CMK (cell line): ENCODE data around the gene H1-8.
"Not testable (repeated sequence)": the region's sequence is repeated elsewhere in the genome, so short reads cannot be mapped to it uniquely, and the experiment has no call there.

Experiments
- DNase-seq: peaks from one replicate; pipeline ENCODE4 v3.0.0-alpha.2; 2010; ENCODE audit warnings: low read depth

H1-8 gene, protein sequence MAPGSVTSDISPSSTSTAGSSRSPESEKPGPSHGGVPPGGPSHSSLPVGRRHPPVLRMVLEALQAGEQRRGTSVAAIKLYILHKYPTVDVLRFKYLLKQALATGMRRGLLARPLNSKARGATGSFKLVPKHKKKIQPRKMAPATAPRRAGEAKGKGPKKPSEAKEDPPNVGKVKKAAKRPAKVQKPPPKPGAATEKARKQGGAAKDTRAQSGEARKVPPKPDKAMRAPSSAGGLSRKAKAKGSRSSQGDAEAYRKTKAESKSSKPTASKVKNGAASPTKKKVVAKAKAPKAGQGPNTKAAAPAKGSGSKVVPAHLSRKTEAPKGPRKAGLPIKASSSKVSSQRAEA

DNA sequence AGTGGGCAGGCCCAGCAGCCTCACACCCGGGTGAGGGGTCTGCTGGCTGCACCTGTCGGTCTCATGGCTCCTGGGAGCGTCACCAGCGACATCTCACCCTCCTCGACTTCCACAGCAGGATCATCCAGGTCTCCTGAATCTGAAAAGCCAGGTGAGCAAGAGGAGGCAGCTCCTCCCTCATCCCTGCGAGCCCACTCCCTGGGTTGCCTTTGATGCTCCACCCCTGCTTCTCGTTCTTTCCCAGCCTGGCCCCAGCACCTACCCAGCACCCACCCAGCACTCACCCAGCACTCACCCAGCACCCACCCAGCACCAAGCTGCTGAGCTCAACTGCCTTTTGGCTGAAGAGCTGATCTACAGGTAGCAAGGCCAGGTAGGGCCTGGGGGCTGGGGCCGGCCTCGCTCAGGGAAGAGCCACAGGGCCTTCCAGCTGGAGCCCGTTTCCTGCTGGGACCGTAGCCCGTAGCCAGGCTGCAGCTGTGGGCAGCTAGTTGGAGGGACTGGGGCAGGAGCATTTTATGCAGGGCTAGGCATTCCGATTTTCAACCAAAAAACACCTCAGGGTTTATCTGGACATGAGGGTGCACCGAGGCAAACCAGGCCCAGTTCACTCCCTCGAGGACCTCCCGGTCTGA lies at the start of gene H1-8:
H1-8 (plus strand) TSS at position 20 of the 635 bp plus-strand sequence; CDS start at position 64, 44 bp downstream.
- no peak for DNase-seq

DNA sequence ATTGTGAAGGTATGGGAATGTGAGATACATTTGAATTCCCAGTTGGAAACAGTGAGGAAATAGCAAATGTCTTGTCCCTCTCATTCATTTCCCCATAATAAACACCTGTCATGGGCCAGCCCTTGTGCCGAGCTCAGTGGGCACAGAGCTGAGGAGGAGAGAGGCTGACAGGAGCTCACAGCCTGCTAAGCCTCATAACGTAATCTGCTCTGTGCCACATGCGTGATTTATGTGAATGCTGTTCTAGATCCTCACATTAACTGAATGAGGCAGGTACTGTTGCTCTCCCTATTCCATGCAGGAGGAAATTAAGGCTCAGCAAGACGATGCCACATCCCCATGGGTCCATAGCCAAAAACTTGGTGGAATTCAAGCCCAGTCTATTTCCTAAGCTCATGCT lies 49.8 kb upstream of the H1-8 start:
- no peak for DNase-seq

DNA sequence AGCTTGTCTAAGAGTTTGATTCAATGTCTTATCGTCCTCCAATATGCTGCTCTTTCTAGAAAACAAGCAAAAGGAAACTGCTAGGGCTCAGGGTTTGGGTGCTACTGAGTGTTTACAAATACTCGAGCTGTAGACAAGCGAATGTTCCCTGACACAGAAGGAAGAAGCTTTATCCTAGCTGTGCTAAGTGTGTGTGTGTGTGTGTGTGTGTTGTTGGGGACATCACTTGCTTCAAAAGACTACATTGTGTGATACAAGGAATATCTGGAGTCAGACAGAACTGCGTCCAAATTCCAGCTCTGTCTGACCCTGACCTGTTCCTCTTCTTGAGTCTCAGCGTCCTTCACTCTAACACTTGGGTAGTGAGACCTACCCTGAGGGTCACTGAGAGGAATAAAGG lies 48.5 kb upstream of the H1-8 start:
- DNase-seq: not testable (repeated sequence)

DNA sequence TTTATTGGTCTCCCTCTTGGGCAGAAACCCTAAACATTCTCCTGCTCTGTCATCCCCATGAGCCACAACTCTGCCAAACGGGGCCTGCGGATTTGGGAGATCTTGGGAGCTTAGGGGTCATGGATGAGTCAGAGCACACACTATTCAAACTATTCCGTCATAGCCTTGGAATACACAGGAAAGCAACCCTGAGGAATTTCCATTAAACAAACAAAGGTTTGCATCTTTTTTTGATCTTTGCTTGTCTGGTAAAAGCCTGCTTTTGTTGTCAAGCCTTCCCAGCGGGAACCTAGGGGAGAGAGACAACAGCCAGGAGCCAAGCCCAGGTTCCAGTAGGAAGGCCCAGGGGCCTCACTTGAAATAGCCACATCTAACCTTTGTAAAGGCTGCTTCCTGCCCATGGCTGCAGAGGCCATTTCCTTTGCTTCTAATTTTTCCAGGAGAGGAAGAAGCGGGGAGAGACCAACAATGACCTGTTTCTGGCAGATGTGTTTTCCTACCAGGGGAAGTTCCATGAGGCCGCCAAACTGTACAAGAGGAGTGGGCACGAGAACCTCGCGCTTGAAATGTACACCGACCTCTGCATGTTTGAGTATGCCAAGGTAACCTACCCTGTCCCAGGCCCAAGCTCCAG lies 47.9 kb upstream of the H1-8 start:
- DNase-seq: not testable (repeated sequence)

DNA sequence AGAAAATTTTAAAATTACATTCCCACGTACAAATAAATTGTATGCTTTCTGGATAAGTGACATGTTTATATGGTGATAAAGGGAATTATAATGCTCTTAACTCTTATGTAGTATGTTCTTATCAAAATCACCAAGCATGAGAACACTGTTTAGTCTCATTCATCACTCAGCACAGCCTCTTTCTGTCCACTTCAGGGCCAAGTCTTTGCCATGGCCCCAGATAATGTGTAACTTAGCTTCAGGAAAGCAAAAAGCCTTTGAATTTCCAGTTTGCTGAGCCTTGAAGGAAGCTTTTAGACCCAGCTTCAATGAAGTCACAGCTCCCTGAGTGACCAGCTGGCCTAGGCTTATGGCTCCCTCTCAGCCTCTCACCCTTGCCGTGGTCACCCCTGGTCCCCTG lies 45.1 kb upstream of the H1-8 start:
- not testable (repeated sequence) for DNase-seq

DNA sequence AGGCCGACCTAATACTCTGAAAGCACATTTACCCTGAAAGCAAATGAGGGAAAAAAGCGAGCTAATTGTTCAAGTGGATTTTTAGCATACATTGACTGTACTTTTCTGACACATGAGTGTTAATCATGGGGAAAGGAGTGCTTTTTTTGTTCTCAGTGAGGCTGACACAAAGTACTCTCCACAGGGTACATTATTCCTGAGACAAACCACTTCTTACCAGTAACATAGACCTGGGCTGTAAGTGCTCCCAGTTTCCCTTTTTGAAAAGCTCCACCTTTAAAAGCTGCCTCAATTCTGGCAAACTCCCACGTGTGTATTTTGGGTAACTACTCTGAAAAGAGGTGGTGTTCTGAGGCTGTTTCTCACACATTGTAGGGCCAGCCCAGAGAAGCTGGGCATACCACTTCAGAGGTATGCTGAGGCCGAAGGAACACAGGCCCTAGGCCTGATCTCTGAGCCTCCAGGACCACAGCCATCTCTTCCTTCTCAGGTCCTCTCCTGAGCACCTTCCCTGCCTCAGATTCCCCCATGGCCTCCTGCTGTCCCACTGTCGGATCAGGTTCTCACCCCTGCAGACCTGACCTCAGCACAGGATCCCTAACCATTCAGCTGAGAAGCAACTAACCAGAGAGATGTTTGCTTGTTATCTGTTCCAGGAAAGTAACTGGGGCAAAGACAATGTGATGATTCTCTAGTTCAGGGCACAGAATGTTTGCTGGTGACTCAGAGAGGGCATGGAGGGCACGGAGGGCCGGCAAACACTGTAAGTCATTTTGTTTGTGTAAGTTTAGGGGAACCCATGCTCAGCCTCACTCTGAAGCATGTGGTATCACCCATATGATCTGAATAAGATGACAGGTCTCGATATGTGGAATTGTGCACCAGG lies 44.1 kb upstream of the H1-8 start:
- DNase-seq: not testable (repeated sequence)

DNA sequence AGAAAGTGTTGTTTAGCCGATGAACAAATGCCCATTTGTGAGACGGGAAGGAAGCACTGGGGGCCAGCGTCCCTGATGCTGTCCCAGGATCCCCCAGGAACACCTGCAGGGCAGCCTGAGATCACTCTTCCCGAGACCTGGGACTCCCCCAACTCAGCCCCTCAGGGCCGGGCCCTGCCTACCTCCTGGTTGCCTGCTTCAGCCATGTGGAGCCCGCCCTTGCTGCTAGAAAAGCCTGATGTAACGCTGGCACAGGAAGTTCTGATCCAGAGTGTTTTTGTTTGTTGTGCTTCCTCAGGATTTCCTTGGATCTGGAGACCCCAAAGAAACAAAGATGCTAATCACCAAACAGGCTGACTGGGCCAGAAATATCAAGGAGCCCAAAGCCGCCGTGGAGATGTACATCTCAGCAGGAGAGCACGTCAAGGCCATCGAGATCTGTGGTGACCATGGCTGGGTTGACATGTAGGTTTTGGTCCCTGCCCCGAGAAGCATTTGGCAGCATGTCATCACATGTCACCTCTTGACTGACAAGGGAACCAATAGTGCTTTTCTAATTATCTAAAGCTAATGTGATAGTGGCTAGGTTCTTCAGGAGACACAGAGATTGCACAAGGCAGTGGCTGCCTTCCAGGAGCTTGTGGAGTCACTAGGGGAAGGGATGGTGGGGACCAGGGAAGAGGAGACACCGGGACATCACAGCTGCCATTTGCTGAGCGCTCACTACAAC lies 43.2 kb upstream of the H1-8 start:
- DNase-seq: not testable (repeated sequence)

DNA sequence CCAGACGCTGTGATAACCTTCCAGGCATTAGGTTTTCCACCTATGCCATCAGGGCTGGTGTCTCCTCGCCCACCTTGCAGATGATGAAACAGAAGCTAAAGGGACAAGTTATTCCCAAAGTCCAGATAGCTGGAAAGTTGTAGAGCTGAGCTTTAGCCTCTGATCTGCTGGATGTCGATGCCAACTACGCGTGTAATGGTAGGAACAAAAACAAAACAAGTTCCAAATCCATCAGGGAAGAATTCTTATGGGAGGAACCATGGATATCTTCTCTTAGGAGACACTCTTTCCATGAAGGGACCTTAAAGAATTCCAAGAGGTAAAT lies 42.7 kb upstream of the H1-8 start:
- no peak for DNase-seq

DNA sequence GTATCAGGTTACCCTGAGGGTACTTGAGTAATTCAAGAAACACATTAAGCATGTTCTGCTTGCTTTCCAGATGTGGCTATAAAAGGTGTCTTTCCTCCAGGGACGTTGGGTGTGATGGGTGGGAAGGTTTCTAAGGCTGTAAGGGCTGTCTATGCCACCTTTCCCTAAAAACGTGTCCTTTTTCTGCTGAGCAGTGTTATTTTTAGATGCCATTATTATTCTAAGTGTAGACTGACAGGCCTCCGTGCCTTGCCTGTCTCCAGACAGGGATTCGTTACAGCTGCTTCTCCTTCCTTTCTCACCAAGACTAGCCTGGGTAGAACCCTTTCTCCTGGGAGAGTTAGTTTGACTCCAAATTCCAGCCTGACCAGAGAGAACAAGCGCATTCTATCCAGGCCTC lies 41.3 kb upstream of the H1-8 start:
- DNase-seq: no peak

DNA sequence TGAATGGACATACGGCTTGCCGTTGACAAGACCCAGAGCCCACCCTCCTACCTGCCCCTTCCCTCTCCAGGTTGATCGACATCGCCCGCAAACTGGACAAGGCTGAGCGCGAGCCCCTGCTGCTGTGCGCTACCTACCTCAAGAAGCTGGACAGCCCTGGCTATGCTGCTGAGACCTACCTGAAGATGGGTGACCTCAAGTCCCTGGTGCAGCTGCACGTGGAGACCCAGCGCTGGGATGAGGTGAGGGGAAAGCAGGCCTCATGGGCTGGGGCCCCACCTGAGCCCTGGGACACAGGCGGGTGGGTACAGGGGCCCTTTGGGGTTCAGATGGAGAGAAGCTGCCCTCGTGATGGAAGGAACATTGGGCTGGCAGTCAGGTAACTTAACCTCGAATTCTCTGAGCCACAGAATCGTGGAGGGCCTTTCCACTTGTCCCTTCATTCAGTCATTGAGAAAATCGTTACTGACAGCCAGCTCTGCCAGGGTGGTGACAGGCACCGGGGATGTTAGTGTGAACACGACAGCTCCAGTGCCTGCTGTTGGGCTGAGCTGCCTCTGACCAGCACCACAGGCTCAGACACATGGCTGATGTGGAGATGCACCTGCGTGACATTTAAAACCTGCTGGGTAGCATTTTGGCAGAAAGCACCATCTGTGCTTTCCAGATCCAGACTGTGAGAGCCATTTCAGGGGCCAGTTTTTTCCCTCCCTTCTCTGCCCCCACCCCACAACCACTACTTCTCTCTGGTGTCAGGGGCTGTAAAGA lies 40.1 kb upstream of the H1-8 start:
- no peak for DNase-seq

DNA sequence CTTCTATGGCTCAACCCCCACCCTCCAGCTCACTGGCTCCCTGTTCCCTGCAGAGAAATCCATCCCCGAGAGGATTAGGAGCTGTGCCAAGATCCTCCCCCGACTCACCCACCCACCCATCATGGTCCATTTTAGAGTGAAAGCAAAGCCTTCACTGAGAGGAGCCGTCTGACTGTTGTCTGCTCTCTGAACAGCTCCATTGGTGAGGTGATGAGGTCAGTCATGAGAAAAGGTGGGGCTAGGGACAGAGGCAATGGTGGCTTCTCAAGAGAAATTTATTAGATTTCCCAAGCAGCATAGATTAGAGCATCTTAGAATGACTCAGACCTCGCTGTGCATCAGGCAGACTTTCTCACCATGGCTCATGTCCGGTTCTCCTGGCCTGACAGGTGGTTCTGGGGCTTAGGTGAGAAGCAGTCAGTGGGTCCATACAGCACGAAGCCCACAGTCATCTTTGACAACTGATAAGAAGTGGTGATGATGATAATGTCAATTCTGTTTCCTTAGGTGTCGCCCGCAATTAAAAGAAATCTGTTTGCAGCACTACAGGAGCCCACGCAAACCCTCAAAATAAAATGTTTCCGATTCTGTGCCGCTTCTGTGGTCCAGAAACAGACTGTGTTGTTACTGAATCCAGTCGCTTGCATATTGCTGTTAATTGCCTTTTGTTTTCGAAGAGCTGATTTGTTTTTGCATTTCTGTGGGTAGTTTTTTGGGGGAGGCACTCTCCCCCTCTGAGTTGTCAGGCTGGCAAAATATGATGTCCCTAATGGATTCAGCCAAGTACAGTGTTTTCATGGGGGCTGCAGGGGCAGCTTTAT lies 39.3 kb upstream of the H1-8 start:
- no peak for DNase-seq

DNA sequence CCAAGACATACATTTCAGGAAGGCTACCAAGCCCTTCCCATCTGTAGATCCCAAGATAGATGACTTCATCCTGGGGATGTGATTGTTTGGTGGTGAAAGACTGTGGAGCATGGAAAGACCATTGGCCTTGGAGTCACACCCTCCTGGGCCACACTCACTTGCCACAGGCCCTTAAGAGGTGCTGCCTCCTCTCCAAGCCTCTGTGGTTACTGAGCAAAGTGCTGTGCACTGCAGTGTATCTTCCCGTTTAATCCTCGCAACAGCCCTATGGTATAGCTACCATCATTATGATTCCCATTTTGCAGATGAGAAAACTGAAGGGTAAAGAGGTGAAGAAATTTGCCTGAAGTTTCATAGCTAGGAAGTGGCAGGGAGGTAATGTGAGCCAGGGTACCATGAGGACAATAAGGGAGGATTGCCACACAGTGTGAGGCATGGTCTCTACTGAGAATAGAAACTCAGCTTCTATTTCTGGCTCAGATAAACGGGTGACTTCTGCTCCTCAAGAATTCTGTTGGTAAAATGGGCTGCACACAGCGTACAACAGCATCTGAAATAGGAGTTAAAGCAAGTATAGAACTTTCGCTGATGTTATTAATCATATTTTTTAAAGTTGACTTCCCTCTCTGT lies 38.4 kb upstream of the H1-8 start:
- DNase-seq: no peak

DNA sequence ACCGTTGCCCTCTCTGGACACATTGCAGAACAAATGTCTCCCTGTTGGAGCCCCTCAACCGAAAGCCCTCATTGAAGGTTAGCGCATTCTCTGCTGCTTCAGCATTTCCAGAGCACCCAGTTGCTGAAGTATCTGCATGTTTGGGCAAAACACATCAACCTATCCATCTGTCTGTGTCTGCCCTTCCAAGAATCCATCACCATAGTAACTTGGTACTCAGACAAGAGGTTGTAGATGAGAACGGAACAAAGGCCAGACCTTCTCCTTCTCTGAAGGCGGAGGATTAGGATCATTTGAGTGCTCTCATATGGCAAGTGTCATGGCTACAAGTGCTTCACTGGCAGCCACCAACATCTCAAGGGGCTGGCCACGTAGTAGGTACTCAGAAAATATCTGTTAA lies 37.6 kb upstream of the H1-8 start:
- DNase-seq: no peak

DNA sequence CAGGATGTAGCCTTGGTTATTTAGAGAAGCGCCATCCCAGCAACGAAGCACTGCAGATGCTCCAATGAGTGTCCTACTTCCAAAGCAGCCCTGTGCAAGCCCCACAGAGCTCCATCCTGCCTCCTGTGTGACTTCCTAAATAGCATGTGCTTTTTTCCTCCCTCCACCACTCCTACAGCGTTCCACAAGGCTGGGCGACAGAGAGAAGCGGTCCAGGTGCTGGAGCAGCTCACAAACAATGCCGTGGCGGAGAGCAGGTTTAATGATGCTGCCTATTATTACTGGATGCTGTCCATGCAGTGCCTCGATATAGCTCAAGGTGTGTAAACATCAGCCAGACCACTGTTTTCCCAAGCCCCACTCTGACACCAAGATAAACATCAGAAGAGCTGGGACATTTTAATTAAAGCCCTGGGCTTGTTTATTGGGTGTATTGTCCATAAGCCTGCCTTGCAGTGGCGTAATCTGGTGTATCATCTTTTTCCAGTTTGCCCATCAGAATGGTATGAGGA lies 36.7 kb upstream of the H1-8 start:
- DNase-seq: no peak

DNA sequence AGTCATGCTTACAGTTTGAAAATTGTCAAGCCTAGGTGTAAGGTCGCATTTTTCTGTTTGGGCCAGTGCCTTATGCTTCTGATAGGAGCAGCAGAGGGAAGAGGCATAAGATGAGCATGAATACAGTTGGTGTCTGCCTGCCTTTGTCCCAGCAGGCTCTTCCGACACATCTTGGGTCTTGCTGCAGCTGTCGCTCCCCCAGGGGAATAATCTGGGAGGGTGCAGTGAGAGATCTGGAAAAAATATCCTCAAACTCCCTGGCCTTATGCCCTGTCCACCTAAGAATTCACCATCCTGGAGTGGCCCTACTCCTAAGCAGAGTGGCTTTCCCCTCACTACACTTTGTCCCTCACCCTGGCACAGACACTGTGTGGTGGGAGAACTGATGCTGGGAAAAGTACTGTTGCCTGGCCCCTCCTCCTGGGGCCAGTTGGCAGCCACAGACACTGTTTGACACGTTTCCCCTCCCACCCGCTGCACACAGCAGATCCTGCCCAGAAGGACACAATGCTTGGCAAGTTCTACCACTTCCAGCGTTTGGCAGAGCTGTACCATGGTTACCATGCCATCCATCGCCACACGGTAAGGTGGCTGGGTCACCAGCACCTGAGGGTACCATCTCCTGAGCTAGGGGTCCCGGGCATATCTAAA lies 35.7 kb upstream of the H1-8 start:
- no peak for DNase-seq

DNA sequence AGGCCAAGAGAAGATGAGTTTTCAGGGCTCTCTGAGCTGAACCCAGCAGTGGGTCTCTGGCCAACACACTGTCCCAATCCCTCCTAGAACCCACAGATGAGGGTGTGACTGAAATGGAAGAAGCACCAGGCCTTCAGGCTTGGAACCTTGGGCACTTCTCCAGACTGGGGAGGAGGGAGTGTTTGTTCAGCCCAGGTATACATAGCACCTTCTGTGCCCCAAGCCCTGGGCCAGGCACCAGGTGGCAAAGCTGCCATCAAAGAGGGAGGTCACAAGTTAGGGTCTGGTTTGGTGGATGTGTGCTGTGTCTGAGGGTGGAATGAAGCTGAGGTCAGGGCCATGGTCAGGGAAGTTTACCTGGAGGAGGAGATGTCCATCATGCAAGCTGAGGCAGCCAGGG lies 30.4 kb upstream of the H1-8 start:
- no peak for DNase-seq

DNA sequence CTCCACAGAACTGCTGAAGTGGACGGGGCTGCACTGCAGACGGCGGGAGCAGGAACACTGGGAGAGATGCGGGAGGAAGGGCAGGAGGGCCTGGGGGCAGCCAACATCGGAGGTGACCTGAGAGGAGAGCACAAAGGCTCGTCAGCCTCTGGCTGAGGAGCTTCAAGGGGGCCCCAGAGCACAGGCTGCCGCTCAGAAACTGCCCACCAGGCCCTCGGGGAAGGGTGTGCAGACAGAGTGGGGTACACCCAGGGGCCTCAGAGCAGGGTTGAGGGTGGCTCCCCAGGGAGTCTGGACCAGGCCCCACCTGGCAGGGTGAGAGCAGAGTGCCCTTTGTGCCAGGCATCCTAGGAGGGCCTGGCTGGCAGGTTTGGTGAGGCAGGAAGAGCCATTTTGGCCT lies 29.3 kb upstream of the H1-8 start:
- no peak for DNase-seq

DNA sequence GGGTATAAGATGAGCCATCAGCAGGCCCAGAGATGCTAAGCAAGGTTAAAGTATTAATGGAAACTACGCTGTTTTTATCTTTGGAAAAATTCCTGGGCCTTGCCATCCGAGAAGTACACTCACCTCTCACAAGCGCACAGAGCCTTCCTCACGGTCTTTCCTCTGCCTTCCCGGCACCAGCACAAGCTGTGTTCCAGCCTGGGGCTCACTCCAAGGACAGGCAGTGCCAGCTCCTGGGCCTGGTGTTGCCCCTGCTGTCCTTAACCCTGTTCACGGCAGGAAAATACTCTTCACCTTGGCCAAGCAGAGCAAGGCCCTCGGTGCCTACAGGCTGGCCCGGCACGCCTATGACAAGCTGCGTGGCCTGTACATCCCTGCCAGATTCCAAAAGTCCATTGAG lies 28.9 kb upstream of the H1-8 start:
- no peak for DNase-seq

DNA sequence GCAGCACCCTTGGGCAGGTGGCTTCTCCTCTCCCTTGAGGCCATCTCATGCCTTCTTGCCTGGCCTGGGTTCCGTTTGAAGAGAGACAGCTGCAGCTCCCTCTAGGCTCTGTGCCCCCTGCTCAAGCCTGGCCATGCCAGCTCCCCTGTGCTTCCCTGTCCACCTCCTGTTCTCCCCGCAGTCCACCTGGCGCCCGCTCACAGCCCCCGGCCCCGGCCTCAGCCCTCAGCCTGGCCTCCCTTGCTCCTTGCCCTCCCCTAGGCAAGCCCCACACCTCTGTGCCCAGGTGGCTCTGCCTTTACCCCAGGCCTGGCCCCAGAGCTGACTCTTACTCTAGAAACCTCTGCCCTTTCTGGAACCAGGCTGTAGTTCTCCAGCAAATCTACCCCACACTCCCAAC lies 28.4 kb upstream of the H1-8 start:
- DNase-seq: no peak
